T1000 (cell line): ENCODE results near the gene LEMD3.

Experiments used
- DNase-seq: peaks from one replicate; lab custom pipeline; 2025; ENCODE audit warnings: mixed read lengths; lab: John Stamatoyannopoulos, UW

Gene LEMD3

DNA sequence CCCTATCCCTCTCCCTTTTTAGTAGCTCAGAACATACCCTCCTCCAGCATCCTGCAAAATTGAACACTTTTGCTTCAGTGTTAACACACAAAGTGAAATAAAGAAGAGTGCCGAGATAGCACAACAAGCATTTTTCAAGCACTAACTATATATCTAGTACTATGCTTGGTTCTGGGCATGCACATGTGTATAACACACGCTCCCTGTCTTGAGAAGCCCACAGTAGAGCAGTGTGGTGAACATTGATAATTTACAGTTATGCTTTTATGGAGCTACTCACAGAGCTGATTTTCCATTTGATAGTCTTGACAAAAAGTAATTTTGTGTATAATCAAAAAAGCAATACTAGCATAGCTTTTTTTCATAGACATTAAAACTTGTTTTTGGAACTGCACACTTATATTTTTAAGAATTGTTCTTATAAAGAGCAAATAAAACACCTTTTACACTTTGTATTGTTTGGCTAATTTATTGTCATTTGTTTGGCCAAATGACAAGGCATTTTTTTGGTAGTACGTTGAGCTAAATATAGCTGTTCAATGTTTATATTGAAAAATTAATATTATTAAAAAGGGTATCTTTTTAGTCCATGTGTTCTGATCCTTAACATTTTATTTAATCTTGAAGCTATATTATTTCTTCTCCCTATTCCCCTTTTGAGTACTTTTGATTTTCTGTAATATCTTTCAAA, 39.7 kb downstream of the LEMD3 start:
- DNase-seq: no peak

DNA sequence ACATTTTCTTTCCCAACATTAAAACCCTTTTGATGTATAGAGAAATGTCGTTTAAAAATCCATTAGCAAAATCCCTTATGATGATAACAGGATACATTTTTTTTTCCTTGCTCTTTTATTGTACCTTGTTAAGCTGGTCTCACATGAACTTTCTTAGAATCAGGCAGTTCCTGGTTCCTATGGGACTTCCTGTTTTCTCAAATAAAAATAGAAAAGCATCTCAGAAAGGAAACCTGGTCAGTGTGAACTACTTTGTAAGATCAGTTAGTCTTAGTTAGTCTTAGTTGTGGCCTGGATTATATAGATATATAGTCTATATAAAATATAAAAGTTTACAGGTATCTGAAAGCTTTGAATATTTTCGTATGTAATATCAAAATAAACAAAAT, 40.3 kb downstream of the LEMD3 start:
- no peak for DNase-seq

DNA sequence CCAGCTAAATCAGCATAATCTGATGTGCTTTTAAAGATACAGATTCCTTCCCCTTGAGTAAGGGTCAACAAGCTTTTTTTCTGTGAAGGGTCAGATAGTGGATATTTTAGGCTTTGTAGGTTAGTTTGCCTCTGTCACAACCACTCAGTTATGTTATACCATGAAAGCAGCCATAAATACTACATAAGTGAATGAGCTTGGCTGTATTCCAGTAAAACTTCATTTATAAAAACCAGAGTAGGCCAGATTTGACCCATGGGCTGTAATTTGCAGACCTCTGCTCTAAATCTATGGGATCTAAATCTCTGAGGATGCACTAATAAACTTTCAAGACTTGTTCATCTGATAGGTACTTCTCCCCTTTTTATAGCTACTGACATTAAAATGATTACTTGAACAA, 47.7 kb downstream of the LEMD3 start:
- no peak for DNase-seq

DNA sequence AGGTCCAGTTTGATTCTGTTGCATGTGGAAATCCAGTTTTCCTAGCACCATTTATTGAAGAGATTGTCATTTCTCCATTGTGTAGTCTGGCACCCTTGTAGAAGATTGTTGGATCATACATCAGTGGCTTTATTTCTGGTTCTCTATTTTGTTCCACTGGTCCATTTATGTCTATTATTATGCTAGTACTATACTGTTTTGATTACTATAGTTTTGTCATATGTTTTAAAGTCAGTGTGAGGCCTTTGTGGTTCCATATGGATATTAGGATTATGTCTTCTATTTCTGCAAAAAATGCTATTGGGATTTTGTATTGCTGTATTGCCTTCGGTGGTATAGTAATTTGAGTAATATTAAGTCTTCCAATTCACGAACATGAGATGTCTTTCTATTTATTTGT, 51.4 kb downstream of the LEMD3 start:
- DNase-seq: no peak

DNA sequence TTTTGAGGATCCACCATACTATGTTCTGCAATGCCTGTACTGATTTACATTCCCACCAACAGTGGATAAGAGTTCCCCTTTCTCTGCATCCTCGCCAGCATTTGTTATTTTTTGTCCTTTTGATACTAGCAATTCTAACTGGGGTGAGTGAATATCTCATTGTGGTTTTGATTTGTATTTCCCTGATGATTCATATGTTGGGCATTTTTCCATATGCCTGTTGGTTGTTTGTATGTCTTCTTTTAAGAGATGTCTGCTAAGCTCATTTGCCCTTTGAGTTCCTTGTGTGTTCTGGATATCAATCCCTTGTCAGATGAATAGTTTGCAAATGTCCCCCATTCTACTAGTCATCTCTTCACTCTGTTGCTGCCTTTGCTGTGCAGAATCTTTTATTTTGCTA, 60.1 kb downstream of the LEMD3 start:
- DNase-seq: no peak

DNA sequence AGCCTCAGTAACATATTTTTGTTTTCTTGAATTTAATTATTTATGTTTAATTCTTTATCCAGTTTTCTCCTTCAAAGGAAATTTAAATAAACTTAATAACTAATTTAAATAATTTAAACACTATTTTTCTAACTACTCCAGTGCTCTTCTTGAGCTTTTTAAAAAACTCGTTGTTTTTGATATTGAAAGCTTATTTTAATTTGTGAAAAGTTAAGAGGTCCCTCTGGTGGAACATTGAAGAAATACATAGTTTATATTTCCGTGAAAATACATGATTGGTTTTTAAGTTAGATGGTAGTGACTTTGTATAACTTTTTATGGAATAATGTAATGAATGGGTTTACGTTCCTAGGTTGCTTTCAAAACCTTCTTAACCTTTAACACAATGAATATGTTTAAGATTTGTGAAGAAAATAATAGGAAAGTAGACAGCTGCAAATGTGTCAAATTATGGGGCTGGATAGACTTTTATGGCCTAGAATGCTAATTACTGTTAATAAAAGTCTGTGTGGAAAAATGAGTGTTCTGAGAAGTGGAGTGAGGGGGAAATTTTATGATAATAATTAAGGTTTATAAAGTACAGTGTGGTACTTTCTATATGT, 63.2 kb downstream of the LEMD3 start:
- DNase-seq: no peak

DNA sequence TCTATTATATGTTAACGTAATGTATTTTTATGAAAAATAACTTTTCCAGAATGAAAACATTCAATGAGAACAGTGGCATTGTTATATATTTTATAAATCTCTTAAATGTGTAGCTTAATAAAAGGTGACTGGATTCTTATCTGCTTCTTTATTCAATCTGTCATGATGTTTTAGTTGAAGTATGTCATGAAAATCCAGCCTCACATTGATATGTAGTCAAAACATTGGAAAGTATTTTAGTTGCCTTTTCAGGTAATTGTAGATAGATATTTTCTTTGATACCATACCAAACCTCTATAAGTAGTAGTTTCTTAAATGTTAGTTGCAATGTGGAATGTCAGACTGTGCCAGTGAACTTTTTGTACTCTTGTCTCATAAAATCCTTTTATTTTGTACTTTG, 67.8 kb downstream of the LEMD3 start:
- DNase-seq: no peak

DNA sequence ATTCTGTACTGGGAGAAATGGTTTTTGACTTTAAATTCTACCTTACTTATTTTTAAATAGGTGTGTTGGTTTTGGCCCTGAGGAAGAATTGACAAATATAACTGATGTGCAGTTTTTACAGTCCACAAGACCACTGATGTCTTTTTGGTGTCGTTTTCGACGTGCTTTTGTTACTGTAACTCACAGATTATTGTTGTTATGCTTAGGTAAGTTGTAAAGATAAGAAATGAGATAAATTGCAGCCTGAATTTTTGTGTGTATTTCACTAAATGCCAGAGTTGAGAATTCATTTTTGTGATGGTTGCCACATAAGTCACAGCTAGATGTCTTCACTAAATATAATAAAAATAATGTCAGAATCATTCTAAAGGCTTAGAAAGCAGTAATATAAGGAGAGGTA, 69.2 kb downstream of the LEMD3 start:
- no peak for DNase-seq

DNA sequence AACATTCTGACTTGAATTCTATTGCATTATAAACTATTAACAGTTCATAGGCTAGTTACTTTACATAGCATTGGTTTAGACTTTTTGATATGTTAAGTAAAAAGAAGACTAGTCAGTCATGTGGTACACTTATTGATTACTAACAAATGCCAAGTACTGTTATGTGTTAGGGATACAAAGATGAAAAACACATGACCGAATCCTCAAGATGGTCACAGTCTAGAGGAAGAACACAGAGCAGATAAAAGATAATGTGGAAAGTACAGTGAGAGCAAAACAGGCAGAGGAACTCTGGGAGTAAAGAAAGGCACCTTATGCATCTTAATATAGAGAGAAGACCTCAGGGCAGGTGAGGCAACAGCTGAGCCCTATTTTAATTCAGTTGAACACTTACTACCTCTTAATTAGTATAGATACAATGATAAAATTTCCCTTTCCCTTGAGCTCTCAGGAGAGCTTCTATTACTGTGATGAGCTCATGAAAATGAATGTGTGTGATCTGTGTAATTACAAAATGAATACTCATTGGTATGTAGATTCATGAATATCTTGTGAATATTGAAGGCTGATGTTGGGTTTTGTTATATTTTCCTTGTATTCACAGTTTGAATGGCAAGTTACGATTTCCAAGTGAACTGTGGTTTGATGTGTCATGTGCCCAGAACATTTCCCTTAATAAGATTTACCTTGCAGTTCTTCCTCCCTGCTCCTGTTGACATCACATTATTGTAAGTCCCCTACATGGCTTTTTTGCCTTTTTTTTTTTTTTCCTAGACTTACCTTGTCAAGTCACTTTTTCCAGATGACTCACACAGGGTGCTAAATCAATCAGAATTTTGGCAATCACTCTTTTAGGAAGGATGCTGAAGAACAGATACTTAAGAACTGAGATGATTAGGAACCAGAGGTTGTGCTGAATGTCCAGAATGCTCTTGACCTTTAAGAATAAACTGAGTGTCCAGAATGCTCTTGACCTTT, 79.6 kb downstream of the LEMD3 start:
- no peak for DNase-seq

DNA sequence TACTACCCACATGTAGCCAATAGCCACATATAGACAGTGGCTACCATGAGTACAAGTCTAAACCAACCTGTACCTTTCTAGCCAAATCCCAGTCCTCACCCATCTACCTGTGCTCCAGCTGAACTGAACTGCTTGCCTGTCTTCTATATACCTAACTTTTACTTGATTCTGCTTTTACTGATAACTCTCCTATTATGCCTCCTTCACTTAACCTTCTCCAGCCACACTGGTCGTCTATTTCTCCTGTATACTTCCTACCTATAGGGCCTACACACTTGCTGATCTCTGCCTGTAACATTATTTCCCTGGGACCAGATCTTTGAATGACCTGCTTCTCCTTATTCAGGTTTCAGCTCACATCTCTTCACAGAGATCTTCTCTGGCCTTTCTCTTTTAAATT, 83.1 kb downstream of the LEMD3 start:
- DNase-seq: no peak

DNA sequence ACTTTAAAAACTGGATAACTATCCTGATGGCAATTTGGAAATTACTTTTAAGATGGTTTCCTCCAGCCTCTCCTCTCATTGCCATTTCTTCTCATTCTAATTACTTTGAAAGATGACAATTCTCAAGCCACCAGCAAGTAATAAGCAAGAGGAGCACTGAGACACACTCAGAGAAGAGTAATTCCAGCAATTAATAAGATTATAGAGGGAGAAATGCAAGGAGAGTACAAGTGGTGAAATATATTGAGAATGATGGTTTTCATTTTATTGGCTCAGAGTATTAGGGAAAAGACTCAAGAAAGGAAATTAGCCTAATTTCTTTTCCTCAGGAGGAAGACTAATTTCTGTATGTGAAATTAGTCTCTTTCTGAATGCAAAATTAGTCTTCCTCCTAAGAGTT, 88.6 kb downstream of the LEMD3 start:
- no peak for DNase-seq

DNA sequence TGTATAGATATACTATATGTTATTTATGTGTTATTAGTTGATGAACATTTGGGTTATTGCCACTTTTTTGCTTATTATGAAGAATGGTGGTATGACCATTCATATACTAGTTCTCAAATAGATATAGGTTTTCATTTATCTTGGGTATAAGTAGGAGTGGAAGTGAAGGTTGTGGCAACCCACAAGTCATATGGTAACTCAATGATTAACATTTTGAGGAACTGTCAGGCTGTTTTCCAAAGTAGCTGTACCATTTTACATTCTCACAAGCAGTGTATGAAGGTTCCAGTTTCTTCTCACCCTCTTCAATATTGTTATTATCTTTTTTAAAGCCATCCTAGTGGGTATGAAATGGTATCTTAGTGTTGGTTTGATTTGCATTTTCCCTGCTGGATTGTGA, 90.1 kb downstream of the LEMD3 start:
- no peak for DNase-seq

DNA sequence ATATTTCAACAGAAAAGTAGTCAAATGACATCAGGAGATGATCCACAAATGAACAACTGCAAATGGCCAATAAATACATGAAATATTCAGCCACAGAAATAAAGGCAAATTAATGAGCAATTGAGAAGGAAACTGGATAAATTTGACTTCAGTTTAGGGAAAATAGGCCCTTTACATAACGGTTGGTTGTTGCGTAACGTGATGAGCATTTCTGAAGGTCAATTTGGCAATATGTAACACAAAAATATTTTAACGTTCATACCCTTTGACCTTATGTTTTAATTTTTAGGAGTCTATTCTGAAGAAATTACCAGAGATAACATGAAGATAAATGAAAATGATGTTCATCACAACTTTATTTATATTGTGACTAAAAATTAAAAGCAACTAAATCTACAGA, 94.4 kb downstream of the LEMD3 start:
- DNase-seq: no peak

DNA sequence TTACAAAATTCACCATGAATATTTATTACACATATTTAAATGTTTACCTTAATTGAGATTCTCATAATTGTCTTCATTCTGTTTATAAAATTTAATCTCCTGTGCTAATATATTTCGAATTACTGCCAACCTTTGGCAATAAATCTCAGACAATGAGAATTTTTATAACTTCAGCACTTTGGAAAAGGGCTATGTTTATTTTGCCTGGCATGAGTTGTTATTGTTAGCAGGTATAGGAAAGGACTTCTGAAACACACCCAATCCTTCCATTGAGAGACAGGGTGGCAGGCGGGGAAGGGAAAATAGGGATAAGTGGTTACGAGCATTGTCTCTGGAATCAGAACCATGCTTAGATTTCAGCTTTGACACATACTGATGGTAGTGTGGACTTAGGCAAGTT, 97.0 kb downstream of the LEMD3 start:
- no peak for DNase-seq

DNA sequence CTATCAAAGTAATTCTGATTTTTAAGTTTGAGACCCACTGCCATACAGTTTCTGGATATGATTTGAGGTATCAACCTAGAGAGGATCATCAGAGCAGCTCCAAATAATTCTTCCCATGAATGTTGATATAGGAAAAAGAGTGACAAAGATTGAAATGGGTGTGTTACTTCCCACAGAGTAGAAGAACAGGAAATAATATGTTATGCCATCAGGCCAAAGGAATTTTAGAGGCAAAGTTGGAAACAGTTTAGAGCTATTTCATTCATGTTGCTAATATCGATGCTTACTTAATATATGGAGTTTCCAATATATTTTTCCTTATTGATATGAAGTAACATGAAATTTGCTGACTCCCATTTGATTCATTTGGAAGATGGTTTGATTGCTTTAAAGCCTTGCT, 100.2 kb downstream of the LEMD3 start:
- DNase-seq: no peak

DNA sequence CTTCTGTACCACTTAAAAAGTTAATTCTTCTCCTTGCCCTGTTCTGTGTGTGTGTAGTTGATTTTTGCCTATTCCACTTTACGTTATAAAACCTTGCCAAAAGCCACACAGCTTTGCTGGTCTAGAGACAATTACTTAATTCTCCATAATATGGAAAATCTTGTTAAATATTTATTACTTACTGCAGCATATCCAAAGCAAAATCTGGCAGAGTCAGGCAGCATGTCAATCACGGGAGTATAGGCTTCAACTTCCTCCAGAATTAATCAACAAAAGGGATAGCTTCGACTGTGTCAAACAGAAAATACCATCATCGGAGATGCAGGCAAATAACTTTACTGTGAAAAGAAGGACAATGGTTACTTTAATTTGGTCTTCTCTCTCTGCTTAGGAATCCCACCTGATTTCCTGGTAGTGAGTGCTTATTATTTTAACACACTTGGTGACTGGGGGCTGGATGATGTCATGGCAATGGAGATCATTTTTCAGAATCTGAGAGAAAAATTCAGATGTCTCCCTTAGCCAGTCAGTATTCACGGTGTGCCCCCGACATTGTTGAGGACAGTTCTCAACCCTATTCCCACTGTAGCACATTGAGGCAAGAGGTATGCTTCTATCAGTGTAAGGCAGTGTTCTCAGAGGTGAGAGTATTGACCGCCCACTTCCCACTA, 105.4 kb downstream of the LEMD3 start:
- no peak for DNase-seq

DNA sequence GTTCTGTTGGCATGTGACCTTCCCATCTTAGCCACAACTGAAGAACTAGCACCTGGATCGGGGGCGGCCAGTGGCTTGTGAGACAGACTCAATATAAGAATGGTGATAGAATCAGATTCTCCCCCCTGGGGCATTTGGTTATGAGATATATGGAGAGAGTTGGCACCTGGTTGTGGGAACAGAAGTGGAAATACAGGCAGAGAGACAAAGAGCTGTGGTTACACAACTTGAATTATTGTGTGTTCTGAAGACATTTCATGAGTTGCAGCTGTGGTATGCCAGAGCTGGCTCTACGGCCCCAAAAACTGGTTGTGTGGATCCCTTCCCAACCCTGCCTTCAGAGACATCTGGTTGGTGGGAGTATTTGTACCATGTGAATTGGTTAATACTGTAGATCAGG, 106.2 kb downstream of the LEMD3 start:
- no peak for DNase-seq

DNA sequence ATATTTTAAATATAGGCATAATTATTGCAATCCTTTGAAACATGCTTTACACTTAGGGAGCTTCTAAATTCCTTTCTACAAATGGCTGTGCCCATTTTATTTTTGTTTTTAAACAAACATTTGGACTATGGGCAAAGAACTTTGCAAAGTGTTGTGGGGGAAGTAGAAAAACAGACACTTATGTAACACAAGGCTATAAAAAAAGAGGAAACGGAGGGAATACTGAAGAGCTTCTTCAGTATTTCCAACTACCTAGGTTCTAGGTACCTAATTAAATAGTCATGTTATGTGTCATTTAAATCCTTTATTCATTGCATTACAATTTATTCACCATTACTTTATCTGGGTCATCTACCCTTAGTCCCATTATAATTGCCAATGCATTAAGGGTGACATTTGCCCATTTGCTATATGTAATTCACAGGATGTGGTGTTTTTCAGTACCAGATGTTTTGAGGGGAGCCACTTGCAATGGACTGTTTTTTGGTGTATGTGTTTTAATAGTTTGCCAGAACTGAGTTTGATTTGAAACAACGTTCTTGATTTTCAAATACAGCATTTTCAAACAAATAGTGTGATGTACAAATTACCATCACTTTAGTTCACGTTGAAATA, 107.6 kb downstream of the LEMD3 start:
- no peak for DNase-seq

DNA sequence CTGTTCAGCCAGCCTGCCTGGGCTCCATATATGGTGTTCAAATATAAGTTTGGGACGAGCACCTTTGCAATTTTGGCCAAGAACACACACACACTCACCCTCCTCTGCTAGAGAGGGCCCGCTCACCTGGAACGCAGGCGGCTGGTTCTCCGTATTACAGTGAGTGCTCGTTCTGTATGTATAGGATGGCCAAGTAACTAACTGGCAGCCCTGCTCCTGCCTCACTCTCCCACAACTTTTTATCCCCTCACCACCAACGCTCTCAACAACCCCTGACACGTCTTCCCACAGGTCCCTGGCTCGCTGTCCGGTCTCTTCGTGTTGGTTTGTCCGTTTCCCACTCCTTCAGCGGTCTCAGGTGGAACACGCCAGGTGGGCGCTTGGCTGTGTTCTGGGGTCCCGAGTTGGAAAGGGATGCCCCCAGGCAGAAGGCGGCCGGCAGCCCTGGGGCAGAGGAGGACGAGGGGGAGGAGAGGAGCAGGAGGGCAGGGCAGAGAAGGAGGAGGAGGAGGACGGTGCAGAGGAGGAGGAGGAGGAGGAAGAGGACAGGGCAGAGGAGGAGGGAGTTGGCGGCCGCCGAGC, 108.7 kb downstream of the LEMD3 start:
- DNase-seq: no peak

DNA sequence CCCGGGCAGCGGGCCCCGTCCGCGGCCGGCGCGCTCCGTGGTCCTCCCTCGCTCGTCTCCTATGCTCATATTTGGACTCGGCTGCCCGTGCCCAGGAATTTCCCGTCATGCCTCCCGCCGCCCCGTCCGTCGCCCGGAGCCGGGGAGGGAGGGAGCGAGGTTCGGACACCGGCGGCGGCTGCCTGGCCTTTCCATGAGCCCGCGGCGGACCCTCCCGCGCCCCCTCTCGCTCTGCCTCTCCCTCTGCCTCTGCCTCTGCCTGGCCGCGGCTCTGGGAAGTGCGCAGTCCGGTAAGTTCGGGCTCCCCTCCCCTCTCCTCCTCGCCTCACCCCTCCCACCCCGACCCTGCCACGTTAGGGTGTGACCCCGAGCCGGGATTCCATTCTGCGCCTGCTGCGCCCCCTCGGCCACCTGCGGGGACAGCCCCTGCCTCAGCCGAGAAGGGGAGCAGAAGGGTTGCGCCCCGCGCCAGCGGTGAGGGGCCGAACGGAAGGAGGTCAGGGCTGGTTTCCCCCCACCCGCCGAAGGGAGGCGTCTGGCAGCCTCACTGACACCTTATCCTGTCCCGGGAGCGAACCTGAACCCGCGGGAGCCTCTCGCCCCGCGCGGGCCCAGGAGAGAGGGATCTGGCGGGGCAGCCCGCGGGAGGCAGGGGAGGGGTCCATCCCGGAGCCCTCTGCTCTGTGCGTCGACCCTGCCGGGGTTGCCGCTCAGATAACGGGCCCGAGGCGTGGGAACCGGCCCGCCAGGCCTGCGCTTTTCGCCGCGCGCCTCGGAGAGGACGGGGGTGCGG, 109.4 kb downstream of the LEMD3 start, which contains the start of gene MSRB3:
Gene MSRB3 (plus strand): TSS at position 108 of the 793 bp plus-strand sequence. CDS start 29,897 bp downstream, outside the sequence.
- peak; percentile 99 for DNase-seq
